ENCODE data around the gene ZNF385B.
"Not testable (repeated sequence)": the region's sequence is repeated elsewhere in the genome, so short reads cannot be mapped to it uniquely, and the experiment has no call there.

The ZNF385B gene

DNA sequence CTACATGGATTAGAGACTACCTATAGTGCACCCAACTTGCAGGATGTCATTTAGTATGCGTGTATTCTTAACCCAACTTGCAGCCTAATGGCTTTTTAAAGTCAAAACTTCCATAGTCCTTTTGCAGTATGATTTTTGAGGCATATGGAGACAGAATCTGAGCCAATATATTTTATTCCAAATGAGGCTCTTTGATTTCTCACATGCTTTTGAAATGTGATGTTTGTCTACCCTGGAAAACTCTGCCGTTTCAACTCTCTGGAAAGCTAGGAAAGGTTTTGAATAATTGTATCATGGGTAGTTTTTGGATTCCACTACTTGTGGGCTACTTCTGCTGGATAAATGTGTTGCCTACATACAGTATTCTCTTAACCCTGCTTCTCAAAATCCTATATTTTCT lies 206.6 kb downstream of the ZNF385B start:
- no peak overlapping the region for H3K9ac ChIP-seq (ENCODE audit: low read length)

DNA sequence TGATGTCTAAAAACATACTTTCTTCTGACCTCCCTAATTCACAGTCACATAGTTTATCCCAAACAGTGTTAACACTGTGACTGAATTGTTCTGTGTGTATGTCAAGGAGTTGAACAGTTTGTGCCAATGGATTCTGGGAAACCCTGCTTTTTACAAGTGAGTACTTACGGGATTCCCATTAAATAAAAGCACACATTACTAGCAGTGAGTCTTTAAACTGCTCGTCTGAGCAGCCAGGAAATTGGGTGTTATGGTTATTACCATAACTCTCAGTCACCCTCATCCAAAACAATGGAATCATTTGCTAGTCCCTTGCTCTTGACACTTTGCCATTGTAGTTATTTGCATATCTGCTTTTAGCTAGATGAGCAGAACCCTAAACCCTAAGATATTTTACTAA lies 209.1 kb downstream of the ZNF385B start:
- no peaks in the 10 kb centered on the region for H3K4me1 ChIP-seq (ENCODE audit: control insufficient read depth, insufficient read depth, low read length)
- no peak overlapping the region for H3K27ac ChIP-seq (ENCODE audit: low read depth, low read length)
- no peaks in the 10 kb centered on the region for H3K36me3 ChIP-seq (ENCODE audit: control insufficient read depth, insufficient read depth, low read length)
- H3K27me3 ChIP-seq (ENCODE audit: control insufficient read depth, insufficient read depth, low read length): no peaks in the 10 kb centered on the region
- H3K9ac ChIP-seq (ENCODE audit: low read length): no peak overlapping the region
- no peak overlapping the region for H3K4me3 ChIP-seq (ENCODE audit: low read length)

More for the DNA sequence above, 206.6 kb downstream of the ZNF385B start:
- Histone ChIP-seq H3K4me3 (ENCODE audit: low read length) (no peak overlapping the region), H3K36me3 (ENCODE audit: control insufficient read depth, insufficient read depth, low read length) (no peaks in the 10 kb centered on the region), H3K27ac (ENCODE audit: low read depth, low read length) (no peak overlapping the region), H3K4me1 (ENCODE audit: control insufficient read depth, insufficient read depth, low read length) (no peaks in the 10 kb centered on the region), H3K27me3 (ENCODE audit: control insufficient read depth, insufficient read depth, low read length) (no peaks in the 10 kb centered on the region)

DNA sequence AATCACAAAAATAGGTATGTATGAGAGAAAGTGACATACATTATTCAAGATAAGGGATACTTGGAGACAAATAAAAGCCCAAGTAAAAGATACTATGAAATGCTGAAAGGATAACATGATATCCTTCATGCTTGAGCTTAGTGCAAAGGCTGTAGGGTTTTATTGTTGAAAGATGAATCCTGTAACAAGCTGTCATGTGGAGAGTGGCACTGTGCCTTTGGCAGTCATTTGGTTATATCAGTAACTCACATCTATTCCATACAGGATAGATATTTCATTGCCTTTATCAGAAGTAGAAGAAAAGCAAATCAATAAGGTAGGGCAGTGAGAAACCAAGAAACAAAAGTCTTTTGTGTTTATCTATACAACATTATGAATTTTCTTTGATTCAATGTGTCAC lies 211.0 kb downstream of the ZNF385B start:
- H3K27ac ChIP-seq (ENCODE audit: low read depth, low read length): no peak overlapping the region
- H3K4me3 ChIP-seq (ENCODE audit: low read length): no peak overlapping the region
- H3K36me3 ChIP-seq (ENCODE audit: control insufficient read depth, insufficient read depth, low read length): no peaks in the 10 kb centered on the region
- H3K27me3 ChIP-seq (ENCODE audit: control insufficient read depth, insufficient read depth, low read length): no peaks in the 10 kb centered on the region
- no peak overlapping the region for H3K9ac ChIP-seq (ENCODE audit: low read length)
- H3K4me1 ChIP-seq (ENCODE audit: control insufficient read depth, insufficient read depth, low read length): no peaks in the 10 kb centered on the region

DNA sequence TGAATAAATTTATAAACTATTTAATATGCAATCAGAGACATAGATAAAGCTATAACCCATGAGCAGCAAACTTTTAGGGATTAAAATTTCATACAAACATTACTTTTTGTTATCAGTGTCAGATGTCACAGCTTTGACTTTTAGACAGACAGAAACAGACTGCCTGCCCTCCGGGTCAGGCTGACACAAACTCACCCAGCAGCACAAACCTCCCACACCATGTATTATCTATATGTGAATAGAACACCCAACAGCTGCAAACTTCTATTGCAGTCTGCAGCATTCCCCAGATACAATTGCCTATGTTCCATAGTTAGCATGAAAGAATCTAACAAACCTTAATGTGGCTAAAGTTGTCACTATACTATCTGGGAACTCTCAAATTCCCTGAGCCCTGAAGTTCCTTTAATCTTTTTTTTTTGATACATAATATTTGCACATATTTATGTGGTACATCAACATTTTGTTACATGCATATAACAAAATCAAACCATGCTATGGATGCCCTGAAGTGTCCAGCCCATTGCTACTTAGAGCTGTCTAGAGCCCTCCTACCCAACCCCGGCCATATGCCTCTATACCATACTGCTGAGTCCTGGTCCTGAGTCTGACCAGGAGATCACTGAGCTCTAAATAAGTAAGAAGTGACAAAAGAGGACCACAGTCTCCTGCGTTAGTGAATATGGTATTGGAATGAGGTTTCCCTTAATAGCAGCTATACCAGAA lies 214.4 kb downstream of the ZNF385B start:
- Histone ChIP-seq H3K9ac (ENCODE audit: low read length) (no peak overlapping the region), H3K36me3 (ENCODE audit: control insufficient read depth, insufficient read depth, low read length) (no peaks in the 10 kb centered on the region), H3K27me3 (ENCODE audit: control insufficient read depth, insufficient read depth, low read length) (no peaks in the 10 kb centered on the region), H3K4me3 (ENCODE audit: low read length) (no peak overlapping the region), H3K27ac (ENCODE audit: low read depth, low read length) (no peak overlapping the region), H3K4me1 (ENCODE audit: control insufficient read depth, insufficient read depth, low read length) (no peaks in the 10 kb centered on the region)

DNA sequence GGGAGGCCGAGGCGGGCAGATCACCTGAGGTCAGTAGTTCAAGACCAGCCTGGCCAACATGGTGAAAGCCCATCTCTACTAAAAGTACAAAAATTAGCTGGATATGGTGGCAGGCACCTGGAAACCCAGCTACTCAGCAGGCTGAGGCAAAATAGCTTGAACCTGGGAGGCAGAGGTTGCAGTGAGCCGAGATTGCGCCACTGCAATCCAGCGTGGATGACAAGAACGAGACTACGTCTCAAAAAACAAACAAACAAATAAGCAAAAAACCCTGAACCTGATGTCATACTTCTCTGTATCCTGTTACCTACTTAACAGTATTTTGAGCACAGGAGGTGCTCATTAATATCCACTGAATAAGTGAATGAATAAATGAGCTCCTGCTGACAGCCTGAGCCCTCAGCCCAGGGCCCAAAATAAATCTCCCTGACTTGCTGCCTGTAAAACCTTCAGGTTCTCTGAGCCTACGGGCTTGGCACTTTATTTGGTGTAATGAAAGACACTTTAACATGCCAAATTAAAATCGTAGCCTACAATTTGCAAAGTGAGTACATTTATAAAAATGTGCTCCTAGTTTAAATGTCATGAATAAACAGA lies 215.1 kb downstream of the ZNF385B start:
- Histone ChIP-seq H3K36me3 (ENCODE audit: control insufficient read depth, insufficient read depth, low read length) (no peaks in the 10 kb centered on the region), H3K27ac (ENCODE audit: low read depth, low read length) (no peak overlapping the region), H3K4me1 (ENCODE audit: control insufficient read depth, insufficient read depth, low read length) (no peaks in the 10 kb centered on the region), H3K9ac (ENCODE audit: low read length) (no peak overlapping the region), H3K4me3 (ENCODE audit: low read length) (no peak overlapping the region), H3K27me3 (ENCODE audit: control insufficient read depth, insufficient read depth, low read length) (no peaks in the 10 kb centered on the region)

DNA sequence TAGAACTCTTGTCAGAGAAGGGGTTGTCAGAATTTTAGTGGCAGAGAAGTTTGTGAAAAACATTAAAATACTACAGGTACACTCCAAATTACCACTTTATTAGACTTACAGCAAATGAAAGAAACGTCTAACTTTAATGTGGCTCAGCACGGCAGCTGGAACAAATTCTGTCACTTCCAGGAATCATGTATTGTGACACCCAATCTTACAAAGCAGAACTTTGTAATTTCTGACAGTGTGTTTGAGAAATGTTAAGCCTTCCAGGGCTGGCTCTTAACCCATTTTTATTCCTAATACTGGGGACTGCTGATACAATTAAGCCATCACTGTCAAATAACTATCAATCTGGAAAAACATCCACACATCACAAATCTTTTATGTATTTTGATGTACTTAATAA lies 216.4 kb downstream of the ZNF385B start:
- no peak overlapping the region for H3K27ac ChIP-seq (ENCODE audit: low read depth, low read length)
- H3K36me3 ChIP-seq (ENCODE audit: control insufficient read depth, insufficient read depth, low read length): no peaks in the 10 kb centered on the region
- no peak overlapping the region for H3K9ac ChIP-seq (ENCODE audit: low read length)
- H3K4me1 ChIP-seq (ENCODE audit: control insufficient read depth, insufficient read depth, low read length): no peaks in the 10 kb centered on the region
- no peaks in the 10 kb centered on the region for H3K27me3 ChIP-seq (ENCODE audit: control insufficient read depth, insufficient read depth, low read length)
- no peak overlapping the region for H3K4me3 ChIP-seq (ENCODE audit: low read length)

DNA sequence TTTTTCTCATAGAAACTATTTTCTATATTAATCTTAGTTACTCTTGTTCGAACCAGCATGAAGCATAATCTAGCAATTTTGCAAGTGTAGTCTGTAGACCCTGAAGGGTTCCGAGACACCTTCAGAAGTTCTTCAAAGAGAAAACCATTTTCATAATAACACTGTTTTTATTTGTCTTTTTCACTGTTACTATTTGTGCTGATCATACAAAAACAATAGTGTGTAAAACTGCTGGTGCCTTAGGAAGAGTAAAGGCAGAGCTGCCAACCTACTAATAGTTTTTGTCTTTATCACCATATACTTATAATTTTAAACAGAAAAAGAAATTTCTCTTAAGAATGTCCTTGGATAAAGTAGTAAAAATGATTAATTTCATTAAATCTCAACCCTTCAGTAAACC lies 218.9 kb downstream of the ZNF385B start:
- H3K27me3 ChIP-seq (ENCODE audit: control insufficient read depth, insufficient read depth, low read length): no peaks in the 10 kb centered on the region
- no peaks in the 10 kb centered on the region for H3K36me3 ChIP-seq (ENCODE audit: control insufficient read depth, insufficient read depth, low read length)
- H3K4me1 ChIP-seq (ENCODE audit: control insufficient read depth, insufficient read depth, low read length): no peaks in the 10 kb centered on the region
- H3K9ac ChIP-seq (ENCODE audit: low read length): no peak overlapping the region
- no peak overlapping the region for H3K27ac ChIP-seq (ENCODE audit: low read depth, low read length)
- no peak overlapping the region for H3K4me3 ChIP-seq (ENCODE audit: low read length)

DNA sequence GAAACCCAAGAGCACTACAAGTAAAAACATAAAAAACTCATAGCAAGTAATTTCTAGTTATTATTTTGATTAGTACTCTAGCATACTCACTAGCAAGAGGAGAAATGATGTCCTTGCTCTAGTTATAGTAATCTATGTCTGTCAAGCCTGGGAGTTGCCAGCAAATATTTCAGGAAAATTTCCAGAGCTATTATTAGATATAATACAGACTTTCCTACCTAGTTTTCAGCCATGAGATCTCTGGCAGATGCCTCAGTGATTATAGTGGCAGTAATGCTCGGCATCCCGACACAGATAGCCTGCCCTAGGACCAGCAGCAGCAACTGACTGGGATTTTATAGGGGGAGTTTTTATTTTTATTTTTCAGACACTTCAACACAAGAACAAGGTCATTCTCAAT lies 224.4 kb downstream of the ZNF385B start:
- Histone ChIP-seq H3K4me1 (ENCODE audit: control insufficient read depth, insufficient read depth, low read length) (no peaks in the 10 kb centered on the region), H3K27me3 (ENCODE audit: control insufficient read depth, insufficient read depth, low read length) (no peaks in the 10 kb centered on the region), H3K36me3 (ENCODE audit: control insufficient read depth, insufficient read depth, low read length) (no peaks in the 10 kb centered on the region), H3K4me3 (ENCODE audit: low read length) (no peak overlapping the region), H3K9ac (ENCODE audit: low read length) (no peak overlapping the region), H3K27ac (ENCODE audit: low read depth, low read length) (no peak overlapping the region)

DNA sequence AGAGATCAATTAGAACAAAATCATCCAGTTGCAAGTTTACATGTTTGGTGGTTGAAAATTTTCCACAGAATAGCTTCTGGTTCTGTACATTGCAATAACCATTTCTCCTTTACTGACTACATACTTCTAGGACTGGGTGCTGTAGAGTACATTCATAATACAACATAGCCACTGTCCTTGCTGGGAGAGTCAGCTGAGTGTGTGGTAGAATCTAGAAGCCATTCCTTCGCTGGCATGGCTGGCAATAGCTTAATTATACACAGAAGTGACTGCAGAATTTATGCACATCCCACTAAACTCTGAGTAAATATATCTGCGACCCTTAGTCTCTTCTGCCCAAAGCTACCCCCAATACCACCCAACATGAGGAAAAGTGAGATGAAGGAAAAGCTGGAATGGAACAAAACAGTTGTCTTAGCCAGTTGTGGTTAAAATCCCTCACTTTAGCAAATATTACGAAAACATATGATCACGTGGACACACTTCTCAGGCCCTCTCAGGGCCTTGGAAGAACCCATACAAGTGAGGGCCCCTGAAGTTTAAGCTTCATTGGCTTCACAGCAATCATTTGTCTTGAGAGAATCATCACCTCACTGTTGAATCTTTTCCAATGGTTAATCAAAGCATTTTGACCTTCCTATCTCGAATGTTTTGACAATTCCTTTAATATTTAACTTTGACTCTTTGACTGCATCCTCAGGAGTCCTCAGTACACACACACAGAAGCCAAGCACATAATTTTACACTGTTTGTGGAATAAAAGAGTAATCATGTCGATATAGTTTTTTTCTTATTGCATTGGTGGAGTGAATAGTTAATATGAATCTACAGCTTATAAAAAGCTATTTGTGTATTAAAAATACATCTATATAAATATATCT lies 225.1 kb downstream of the ZNF385B start:
- H3K27ac ChIP-seq (ENCODE audit: low read depth, low read length): no peak overlapping the region
- H3K4me3 ChIP-seq (ENCODE audit: low read length): no peak overlapping the region
- H3K4me1 ChIP-seq (ENCODE audit: control insufficient read depth, insufficient read depth, low read length): no peaks in the 10 kb centered on the region
- H3K27me3 ChIP-seq (ENCODE audit: control insufficient read depth, insufficient read depth, low read length): no peaks in the 10 kb centered on the region
- no peaks in the 10 kb centered on the region for H3K36me3 ChIP-seq (ENCODE audit: control insufficient read depth, insufficient read depth, low read length)
- no peak overlapping the region for H3K9ac ChIP-seq (ENCODE audit: low read length)

DNA sequence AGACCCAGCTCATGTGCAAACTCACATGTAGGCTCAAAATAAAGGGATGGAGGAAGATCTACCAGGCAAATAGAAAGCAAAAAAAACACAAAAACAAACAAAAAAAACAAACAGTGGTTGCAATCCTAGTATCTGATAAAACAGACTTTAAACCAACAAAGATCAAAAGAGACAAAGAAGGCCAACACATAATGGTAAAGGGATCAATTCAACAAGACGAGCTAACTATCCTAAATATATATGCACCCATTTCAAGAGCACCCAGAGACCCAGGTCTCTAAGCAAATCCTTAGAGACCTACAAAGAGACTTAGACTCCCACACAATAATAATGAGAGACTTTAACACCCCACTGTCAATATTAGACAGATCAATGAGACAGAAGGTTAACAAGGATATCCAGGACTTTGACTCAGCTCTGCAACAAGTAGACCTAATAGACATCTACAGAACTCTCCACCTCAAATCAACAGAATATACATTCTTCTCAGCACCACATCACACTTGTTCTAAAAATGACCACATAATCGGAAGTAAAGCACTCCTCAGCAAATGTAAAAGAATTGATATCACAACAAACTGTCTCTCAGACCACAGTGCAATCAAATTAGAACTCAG lies 229.5 kb downstream of the ZNF385B start:
- H3K4me3 ChIP-seq (ENCODE audit: low read length); H3K27me3 ChIP-seq (ENCODE audit: control insufficient read depth, insufficient read depth, low read length); H3K9ac ChIP-seq (ENCODE audit: low read length); H3K36me3 ChIP-seq (ENCODE audit: control insufficient read depth, insufficient read depth, low read length); H3K4me1 ChIP-seq (ENCODE audit: control insufficient read depth, insufficient read depth, low read length); H3K27ac ChIP-seq (ENCODE audit: low read depth, low read length): not testable (repeated sequence)

DNA sequence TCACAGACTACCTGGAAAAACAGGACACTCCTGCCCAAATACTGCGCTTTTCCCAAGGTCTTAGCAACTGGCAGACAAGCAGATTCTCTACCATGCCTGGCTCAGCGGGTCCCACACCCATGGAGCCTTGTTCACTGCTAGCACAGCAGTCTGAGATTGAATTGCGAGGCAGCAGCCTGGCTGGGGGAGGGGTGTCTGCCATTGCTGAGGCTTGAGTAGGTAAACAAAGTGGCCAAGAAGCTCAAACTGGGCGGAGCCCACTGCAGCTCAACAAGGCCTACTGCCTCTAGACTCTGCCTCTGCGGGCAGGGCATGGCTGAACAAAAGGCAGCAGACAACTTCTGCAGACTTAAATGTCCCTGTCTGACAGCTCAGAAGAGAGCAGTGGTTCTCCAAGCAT lies 231.6 kb downstream of the ZNF385B start:
- not testable (repeated sequence) for H3K27ac ChIP-seq (ENCODE audit: low read depth, low read length)

DNA sequence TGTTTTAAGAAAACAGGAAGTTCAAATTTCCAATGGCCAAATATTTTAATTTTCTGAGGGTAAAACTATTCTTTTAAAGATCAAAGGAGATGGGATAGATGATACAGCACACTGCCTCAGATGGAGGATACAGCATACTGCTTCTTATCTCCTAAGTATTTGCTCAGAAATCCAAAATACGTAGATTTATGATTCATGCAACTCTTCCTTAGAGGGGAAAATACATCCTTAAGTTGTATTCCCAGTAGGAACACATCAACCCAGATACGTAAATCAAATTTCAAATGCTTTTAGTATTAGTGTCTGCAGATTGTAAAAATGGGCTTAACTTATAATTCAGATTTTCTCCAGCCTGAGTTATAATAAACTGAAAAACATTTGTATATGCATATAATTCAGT lies 235.2 kb downstream of the ZNF385B start:
- Histone ChIP-seq H3K9ac (ENCODE audit: low read length) (no peak overlapping the region), H3K27me3 (ENCODE audit: control insufficient read depth, insufficient read depth, low read length) (no peaks in the 10 kb centered on the region), H3K4me1 (ENCODE audit: control insufficient read depth, insufficient read depth, low read length) (no peaks in the 10 kb centered on the region), H3K27ac (ENCODE audit: low read depth, low read length) (no peak overlapping the region), H3K36me3 (ENCODE audit: control insufficient read depth, insufficient read depth, low read length) (no peaks in the 10 kb centered on the region), H3K4me3 (ENCODE audit: low read length) (no peak overlapping the region)

More for the DNA sequence above, 231.6 kb downstream of the ZNF385B start:
- H3K4me3 ChIP-seq (ENCODE audit: low read length); H3K9ac ChIP-seq (ENCODE audit: low read length); H3K4me1 ChIP-seq (ENCODE audit: control insufficient read depth, insufficient read depth, low read length); H3K36me3 ChIP-seq (ENCODE audit: control insufficient read depth, insufficient read depth, low read length); H3K27me3 ChIP-seq (ENCODE audit: control insufficient read depth, insufficient read depth, low read length): not testable (repeated sequence)
